Stimulated activated CD8-positive, alpha-beta memory T cell treated with anti-CD3 and anti-CD28 coated beads, Interleukin-15, amount 100 ng/mL, for 4 hours (primary cell): ENCODE data around the gene PRKCB.

Experiments used
- DNase-seq, 2 donors: peaks; one replicate each; pipeline ENCODE4 v3.0.0-alpha.2; 2020; ENCODE audit warnings: low read depth in 2 of 2

The PRKCB gene

DNA sequence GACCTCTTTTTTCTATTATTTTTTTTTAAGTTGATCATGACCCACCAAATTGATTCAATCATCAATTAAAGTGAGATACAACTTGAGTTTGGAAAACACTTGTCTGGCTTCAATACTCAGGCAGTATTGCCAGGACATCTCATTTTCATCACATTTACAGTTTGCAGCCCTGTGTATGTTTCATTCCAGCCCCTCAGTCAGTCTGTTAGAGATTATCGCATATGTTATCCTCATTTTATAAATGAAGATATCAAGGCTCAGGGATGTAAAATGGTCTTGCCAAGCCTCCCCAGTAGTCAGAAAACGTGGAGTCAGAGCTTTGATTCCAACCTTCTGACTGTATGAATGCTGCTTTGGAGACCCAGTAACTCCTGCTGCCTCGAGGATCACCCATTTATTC, 333.1 kb downstream of the PRKCB start:
- no peak for DNase-seq

DNA sequence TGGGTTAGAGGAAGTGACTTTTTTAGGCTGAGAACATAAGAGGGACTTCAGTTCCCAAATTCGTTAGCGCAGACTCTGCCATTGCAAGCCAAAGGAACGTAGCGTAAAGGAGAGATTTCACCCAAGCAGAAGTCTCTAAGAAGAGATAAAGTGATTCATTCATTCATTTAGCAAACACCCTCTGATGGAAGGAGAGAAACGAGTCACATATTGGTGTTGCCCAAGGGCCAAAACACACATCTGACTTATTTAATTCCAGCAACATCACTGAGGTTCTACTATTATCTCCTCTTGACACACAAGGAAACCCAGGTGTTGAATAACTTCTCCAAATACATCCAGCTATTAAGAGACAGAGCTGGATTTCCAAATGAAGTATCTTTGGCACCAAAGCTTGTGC, 334.6 kb downstream of the PRKCB start:
- DNase-seq: no peak

DNA sequence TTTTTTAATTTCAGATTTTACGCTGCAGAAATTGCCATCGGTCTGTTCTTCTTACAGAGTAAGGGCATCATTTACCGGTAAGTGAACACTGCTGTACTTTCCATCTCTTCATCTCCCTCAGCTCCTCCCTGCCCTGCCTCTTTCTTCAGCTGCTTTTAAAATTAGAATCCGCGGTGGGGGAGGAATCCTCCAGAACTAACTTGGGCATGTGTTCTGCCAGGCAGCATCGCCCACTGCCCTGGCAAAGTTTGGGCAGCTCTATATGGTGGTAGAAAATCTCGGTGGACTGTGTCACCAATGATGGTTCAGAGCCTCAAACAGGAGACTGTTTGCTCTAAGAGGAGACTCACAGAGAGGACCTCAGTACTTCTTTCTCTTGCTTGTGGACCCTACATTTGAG, 338.7 kb downstream of the PRKCB start:
- DNase-seq: no peak

DNA sequence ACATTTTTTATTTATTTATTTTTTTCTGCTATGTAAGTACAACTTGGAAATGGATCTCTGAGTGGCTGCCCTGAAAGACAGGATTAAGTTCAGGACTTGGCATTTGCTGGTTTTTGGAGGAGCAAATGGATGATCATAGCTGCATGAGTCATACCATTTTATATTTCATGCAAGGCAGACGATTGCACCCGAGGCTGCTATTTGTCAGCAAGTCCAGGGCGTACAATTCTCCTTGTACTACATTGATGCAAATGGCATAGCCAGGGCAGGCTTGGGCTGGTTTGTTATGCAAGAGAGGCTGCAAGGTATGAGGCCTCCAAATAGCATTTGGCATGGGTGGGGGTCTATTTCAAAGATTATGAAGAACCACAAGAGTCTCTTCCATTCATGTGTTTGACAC, 339.2 kb downstream of the PRKCB start:
- DNase-seq: no peak

DNA sequence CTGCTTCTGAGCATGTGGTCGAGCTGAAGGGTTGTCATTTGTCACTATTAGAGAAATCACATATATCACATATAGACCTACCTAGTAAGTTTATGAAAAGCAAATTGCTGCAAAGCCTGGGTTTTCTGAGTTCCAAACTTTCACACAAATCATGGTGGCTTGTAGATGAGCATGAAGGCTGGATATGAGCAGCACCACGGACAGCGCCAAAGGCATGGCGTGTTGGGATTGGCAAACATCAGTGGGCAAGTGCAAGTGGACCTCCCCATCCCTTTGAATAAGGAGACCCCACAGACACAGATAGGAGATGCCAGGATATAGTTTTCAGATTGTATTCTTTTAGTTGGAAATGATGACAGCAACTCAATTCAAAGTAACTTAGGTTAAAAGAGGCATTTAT, 342.7 kb downstream of the PRKCB start:
- no peak for DNase-seq

DNA sequence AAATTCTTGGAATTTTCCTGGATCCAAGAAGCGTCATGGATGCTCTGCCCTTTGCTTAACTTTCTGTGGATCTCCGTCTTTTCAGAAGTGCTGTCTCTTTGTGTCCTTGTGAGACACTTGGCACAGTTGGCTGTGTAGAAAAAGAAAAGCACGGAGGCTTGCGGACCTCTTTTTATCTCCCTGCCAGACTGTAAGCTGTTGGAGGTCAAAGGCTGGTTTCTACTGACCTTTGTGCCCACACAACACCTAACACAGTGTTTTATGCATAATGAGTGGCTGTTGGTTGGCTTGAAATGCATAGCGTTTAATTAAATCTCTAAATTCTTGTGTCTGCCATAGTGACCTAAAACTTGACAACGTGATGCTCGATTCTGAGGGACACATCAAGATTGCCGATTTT, 344.7 kb downstream of the PRKCB start:
- no peak for DNase-seq

DNA sequence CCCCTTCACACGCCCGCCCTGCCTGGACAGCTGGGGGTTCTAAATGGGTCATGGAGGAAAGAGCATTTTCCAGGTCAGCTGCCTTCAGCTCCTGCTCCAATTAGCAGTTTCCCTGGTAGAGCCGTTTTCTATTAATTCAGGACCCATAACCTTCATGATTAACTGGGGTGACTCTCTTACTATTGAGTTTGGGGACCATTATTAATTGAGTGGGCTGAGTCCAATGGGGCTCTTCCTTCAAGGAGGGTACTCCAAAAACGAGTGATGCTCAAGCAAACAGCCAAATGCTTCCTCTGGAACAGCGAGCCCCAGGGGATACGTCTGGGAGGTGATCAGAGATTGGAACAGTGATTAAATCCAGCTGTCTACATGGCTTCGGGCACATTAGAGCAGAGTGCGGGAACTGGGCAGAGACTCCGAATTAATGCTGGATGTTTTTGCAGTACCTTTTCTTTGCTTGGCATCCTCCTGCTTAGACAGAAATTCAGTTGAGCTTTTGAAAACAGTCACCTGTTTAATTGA, 352.3 kb downstream of the PRKCB start:
- no peak for DNase-seq

DNA sequence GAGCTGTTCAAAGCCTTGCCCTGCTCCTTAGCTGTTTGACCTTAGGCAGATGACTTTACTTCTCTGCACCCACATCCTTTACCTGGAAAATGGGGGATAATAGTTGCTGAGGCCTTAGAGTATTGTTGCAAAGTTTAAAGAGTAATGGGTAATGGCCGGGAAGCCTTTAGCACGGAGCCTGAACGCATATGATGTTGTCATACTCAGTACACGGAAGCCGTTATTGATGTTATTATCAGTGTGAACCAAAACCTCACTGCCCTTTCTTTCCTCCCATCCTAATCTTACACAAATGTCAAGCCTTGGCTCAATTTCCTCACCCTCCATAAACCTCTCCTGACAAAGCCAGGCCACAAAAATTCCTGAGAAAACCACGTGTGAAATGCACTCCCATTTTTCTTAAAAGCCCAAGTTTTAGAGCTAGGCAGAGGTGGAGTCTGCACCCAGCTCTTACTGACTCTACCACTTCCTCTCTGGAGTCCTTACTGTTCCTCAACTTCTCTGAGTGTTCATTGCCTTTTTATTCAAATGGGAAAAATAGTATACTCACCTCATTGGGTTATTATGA, 353.1 kb downstream of the PRKCB start:
- no peak for DNase-seq

DNA sequence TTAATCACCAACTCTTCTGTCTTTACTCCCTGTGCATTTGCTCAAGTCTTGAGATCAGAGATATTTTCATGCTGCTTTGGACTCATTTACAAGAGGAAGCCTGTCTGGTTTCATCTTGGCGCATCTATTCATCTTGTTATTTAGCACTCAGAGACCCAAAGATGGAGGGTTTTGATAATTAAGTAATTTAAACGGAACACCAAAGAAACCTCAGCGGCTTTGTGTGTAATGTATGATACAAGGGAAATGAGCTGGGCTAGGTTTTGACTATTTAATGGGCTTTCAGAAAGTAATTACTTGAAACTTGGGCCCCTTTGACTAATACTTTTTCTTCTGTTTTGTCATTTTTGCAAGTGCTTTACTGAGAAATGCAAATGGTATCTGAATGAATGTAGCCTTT, 354.2 kb downstream of the PRKCB start:
- DNase-seq: no peak

DNA sequence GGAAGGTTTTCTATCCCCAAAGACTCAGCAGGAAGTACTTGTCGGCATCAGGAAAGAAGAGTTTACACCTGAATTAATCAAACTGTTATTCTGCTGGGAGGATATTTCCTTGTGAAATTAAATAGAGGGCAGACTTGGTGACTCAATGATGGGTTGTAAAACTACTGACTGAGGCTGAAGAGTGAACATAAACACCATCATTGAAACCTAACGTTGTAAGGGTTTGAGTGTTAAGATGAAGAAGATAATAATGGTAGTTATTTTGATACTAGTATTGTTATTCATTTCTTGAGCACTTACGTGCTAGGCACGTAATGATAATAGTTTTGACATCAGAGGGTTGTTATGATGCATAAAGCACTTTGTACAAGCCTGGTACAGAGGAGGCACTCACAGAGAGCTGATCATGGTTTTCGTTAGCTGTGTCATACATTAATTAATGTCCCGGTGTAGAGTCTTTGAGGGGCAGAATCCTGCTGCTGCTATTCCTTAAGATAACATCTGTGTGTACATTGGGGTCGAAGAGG, 356.2 kb downstream of the PRKCB start:
- no peak for DNase-seq

DNA sequence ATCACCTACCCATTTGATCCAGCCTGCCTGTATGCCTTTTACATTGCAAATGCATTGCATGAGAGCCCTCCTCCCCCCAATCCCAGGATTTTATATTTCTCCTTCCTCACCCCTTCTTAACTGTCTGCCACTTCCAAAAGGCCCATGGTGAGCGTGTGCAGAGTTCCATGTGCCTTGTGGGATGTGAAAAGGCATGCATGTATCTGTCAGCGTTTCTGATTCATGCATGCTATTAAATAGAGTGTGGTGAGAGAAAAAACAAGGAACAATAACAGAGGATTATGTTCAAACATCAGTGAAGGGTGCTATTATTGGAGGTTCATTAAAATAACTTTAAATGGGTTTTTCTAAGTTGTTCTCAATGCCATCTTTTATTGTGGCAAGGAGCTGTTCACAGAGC, 359.4 kb downstream of the PRKCB start:
- DNase-seq: no peak

DNA sequence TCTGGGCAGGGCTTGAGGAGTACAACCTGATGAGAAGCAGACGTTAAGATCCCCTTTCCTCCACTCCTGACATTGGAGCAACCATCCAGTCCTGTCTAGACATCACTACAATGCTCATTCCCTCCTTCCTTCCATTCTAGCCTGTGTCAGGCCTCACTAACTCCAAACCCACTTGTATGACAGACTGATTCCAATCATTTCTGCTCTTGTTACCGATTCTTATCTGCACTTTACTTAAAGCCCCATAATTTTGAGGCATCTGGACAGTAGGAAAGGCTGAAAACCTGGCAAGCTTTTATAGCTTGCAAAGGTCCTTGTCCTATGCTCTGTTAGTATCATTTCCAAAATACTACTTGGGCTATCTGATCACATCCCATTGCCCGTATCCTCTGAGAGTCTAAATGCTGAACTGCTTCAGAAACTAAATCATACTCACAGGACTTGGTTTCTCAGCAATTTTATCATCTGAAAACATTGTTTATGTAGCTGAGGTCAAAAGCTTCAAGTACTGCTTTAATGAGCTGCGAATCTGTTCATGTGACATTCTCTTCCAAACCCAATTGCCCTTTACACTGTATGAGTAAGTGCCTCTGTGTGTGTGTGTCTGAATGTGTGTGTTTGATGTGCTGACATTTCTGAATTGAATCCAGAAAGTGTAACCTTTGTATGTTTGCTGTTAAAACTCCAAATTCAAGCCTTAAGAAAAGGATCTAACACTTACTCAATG, 363.2 kb downstream of the PRKCB start:
- no peak for DNase-seq

DNA sequence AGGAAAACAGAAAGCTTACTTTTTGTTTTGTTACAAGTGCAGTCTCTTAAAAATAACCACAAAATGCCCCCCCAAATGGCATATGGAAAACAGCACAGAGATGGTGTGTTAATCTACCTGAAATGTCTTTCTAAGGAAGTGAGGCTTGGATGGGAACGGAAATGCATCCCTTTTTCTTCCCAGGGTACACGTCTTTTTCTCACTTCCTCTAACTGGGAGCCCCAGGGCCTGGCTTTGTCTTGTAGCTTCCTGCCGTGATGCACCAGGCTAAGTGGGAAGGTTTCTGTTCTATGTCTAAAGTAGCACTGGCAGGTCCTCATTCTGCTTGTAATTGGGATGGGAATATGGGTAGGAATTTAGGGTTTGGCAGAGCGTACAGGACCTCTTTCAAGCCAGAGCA, 367.9 kb downstream of the PRKCB start:
- no peak for DNase-seq

DNA sequence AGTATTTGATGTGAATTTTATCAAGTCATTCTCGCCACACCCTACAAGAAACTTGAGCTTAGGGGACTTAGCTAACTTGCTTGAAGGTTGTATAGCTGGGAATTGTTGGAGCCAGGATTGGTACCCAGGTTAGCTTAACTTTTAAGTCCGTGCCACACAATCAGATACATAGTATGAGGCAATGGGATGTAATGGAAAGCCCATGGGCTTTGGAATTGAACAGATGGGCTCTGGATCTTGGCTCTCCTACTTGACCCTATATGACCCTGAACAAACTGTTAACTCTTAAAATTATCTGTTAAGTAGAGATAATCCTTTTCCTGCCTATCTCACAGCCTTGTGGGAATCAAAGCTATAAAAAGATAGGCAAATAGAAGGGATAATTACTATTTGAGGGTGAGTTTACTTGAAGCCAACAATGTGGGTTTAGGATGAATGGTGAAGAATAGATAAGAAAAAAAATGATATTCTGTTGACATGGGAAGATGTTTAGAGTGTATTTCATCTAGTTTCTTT, 368.4 kb downstream of the PRKCB start:
- no peak for DNase-seq

DNA sequence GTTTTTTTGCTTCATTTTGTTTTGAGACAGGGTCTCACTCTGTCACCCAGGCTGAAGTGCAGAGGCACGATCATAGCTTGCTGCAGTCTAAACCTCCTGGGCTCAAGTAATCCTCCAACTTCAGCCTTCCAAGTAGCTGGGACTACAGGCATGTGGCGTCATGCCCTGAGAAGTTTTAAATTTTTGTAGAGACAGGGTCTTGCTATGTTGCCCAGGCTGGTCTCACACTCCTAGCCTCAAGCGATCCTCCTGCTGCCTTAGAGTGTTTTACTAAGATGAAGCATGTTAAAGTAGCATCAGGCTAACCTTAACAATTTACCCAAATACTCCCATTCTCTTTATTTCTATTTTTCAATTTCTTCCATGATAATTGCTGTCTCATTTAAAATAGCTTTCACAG, 371.1 kb downstream of the PRKCB start:
- no peak for DNase-seq

DNA sequence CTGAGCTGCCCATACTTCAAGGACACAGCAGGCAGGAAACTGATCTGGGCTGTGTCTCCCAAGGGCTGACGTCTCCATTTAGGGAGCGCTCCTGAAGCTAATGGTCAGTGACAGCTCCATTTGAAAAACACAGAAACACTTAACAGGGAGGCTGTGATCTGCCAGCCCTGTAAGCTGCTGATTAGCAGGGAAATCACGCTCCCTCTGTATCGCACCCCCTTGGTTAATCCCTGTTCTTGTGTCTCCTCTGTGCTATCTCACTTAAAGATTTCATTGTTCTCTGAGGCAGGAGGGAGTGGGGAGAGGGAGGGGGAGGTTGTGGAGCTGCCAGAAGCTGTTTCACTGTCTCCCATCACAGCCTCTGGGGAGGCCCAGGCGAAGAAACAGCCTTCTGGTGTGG, 372.9 kb downstream of the PRKCB start:
- no peak for DNase-seq

DNA sequence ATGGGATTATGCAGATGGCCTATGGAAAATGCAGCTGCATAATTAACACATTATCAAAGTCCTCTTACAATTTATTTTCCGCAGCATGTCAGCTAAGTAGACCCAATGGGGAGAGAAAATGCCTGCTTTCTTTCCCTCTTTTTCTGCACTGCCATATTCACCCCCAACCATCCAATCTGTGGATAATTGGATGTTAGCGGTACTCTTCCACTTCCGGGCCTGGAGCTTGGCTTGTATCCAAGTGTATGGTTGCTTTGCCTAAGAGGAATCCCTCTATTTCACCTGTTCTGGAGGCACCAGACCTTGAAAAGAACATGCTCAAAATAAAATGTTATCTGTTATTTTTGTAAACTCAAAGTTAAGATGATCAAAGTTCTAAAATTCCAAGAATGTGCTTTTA, 379.2 kb downstream of the PRKCB start:
- DNase-seq: no peak

DNA sequence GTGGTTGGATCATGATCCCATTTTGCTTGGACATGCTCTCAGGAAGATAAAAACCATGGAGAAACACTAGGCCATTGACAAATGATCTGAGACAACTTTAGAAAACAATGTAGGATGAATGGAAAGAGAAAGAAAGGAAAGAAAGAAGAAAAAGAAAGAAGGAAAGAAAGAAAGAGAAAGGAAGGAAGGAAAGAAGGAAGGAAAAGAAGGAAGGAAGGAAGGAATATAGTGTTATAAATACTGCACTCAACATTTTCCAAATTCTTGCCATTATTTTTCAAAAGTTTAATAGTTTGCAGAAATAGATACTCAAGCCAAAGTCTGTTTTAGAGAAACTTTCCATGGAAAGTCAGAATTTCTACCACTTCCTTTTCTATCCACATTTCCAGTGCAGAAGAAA, 381.2 kb downstream of the PRKCB start:
- no peak for DNase-seq

DNA sequence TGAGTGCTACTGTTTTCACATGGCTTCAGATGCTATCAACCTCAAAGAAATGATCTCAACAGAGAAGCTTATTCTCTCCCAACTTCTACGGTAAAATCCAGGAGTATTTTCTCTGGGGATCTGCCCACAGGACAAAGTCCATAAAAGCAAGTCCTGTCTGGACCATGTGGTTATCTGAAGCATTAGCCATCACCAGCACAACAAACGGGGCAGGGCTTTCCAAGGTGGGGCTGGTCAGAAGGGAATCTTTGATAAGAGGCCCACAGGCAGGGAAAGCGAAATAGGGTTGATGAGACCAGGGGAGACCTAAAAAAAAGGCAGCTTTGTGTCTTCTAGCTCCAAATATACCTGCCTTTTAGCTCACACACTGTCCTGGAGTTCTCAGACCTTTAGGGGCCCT, 381.7 kb downstream of the PRKCB start:
- DNase-seq: no peak

DNA sequence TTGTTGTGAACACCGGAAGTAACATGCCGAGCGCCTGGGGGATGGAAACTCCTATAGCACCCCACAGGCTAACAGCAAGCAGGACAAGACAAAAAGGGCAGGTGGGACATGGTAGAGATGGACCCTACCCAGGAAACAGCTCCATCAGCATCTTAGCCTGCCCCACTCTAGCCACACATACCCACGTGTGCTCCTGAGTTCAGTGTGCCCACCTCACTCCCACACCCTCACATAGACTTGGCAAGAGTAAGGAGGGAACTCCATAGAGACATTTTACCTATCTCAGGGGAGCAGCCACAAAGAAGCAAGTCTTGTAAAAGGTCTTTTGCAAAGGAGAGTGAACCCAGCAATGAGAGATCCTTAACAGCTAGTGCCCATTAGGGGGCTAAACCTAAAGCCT, 382.5 kb downstream of the PRKCB start:
- DNase-seq: no peak

DNA sequence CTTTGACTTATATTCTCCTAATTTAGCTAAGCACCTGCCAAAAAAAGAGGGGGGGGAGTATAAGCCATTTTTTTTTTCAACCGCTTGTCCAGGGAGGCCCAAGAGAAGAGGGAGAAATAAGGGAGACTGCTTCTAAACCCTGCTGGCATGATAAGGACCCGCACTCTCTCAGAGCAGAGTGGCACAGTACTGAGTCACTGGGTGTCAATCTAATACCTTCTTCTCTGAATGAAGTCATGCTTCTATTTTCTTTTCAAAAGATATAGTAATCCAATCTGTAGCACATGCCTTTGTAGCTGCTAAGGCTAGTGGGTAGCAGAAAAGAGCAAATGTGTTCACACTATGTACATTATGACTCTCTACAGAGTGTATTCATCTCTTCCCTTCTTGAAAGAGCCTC, 385.4 kb downstream of the PRKCB start:
- DNase-seq: no peak

DNA sequence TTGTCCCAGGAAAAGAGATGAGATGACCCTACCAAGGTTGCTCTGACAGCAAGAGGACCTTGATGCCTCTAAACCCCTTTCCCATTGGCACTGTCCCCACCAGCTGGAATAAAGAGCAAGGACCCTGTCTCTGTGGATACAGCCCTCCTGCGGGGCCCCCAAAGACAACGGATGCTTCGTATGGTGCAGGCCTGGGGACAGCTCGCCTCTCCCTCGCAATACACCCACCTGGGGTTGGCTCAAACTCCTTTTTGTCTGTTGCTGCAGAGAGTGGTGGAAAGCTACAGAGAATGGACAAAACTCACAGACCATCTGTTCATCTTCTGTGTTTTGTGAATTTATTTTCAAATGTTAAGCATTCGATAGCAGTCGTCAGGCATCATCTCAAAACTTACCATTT, 392.7 kb downstream of the PRKCB start:
- no peak for DNase-seq

DNA sequence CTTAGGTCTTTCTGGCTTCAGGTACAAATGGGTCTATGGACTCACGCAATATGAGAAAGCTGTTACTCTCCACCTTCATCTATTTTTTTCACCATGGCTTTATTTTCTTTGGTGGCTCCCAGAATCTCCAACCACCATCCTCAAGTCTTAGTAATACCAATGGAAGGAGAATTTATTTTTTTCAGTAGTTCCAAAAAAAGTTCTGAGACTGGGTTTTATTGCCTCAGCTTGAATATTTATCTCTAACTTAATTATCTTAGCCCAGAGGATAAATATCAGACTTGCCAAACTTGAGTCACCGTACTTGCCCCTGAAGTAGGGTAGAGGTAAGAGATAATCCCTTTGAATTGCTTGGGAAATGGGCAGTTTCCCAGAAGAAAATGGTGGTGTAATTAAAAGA, 397.2 kb downstream of the PRKCB start:
- DNase-seq: no peak
